AG04449 (cell line): Measurements from ENCODE around the gene MYO18B.

Experiments used
- CTCF ChIA-PET: fragments of 350-600 bp; formaldehyde crosslinking; extraction: SDS; loops from one replicate; lab custom pipeline; 2021; ENCODE audit warnings: antibody characterized with exemption; lab: Yijun Ruan, JAX
- POLR2A ChIA-PET: fragments of 400-600, 350-600 bp; formaldehyde crosslinking; extraction: SDS; loops from one replicate; lab custom pipeline; 2020; ENCODE audit warnings: antibody characterized with exemption, inconsistent platforms; lab: Yijun Ruan, JAX
- DNase-seq: peaks from one replicate; pipeline ENCODE4 v3.0.0-alpha.2; 2010; ENCODE audit warnings: low read depth, low spot score
- H3K4me3 ChIP-seq: 2 replicates; pipeline ENCODE4 v1.5.1; 2011; ENCODE audit warnings: low read depth, mild to moderate bottlenecking, control low read depth, low read length
- TF ChIP-seq, protein P1 (sequence below): IDR thresholded peaks from one replicate; pipeline ENCODE4 v1.5.1; 2011; ENCODE audit warnings: mild to moderate bottlenecking, moderate library complexity, low read length, control low read depth, inconsistent platforms; ENCODE audit not compliant: insufficient read depth; ENCODE audit errors: missing control alignments

MYO18B gene

DNA sequence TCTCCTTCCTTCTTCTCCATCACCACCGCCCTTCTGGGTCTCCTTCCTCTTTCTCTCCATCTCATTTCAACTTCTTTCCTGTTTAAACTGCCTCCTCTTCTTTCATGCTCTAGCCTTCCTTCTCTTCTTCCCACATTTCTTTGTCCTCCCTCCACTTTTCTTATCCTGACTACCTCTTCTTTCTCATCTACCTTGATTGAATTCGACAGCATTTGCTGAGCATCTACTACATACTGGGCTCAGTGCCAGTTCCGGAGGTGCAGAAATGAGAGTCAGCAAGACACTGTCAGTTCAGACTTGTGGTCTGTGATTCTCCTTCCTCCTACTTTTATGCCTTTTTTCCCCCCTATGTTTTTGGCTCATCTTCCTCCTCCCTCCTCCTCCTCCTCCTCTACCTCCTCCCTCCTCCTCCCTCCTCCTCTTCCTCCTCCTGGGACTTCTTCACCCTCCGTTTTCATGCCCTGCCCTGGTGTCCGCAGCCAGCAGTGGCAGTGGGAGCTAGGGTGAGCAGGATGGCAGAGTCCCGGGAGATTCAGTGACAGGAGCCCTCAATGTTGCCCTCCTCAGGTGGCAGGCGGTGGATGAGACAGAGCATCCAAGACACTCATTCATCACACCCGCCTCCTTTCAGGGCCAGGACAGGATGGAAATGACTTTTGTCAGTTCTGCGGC, 281.3 kb downstream of the MYO18B start:
- CTCF ChIA-PET: no interaction called here

DNA sequence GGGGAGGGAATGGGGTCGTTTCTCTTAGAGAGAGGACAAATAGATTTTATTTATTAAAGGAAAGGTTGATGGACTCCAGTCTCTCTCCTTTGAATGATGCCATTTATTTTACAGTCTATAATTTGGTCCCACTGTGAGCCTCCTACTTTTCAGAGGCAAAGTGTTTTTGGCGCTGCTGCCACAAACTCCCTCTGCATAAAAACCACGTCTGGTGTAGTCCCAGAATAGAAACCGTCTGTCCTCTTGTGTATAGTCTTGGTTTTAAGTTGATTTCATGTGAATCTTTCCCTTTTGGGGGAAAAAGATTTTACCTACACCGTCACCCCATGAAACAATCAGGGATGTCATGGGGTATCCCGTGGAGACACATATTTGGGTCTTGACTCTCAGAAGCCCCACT, 283.6 kb downstream of the MYO18B start:
- ChIA-PET POLR2A (no interaction called here), CTCF (no interaction called here)
- DNase-seq: no peak
- no peak overlapping the region for H3K4me3 ChIP-seq
- TF ChIP-seq, protein P1, sequence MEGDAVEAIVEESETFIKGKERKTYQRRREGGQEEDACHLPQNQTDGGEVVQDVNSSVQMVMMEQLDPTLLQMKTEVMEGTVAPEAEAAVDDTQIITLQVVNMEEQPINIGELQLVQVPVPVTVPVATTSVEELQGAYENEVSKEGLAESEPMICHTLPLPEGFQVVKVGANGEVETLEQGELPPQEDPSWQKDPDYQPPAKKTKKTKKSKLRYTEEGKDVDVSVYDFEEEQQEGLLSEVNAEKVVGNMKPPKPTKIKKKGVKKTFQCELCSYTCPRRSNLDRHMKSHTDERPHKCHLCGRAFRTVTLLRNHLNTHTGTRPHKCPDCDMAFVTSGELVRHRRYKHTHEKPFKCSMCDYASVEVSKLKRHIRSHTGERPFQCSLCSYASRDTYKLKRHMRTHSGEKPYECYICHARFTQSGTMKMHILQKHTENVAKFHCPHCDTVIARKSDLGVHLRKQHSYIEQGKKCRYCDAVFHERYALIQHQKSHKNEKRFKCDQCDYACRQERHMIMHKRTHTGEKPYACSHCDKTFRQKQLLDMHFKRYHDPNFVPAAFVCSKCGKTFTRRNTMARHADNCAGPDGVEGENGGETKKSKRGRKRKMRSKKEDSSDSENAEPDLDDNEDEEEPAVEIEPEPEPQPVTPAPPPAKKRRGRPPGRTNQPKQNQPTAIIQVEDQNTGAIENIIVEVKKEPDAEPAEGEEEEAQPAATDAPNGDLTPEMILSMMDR: no peak

More for the DNA sequence above, 281.3 kb downstream of the MYO18B start:
- no peak for DNase-seq
- TF ChIP-seq, protein P1: no peak
- no peak overlapping the region for H3K4me3 ChIP-seq
- POLR2A ChIA-PET: no interaction called here

DNA sequence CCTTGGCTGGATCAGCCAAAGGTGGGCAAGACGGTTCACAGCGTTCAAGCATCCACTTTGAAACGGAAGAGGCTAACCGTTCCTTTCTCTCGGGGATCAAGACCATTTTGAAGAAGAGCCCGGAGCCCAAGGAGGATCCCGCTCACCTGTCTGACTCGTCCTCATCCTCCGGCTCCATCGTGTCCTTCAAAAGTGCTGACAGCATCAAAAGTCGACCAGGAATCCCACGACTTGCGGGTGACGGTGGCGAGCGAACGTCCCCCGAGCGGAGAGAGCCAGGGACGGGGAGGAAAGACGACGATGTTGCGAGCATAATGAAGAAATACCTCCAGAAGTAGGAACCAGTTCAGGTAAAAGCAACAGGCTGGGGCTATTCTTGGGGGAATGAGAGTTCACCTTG, 285.4 kb downstream of the MYO18B start:
- TF ChIP-seq, protein P1: no peak
- ChIA-PET POLR2A (no interaction called here), CTCF (no interaction called here)
- no peak overlapping the region for H3K4me3 ChIP-seq
- no peak for DNase-seq

DNA sequence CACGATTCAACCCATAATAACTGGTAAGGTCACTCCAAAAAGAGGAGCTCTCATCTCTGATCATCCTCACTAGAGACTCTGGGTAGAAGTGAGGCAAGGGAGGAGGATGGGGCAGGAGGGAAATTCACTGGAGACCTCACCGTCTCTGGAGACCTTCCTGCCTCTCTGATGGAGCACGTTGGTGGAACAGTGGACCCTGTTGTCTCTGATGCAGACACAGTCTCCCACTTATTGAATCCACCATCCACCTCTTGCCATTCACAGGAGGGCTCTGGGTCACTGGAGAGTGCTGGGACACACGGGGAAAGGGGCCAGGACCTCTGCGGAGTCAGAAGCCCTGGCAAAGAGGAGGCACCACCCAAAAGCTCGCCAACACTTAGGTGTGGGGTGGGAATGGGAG, 289.7 kb downstream of the MYO18B start:
- no peak for DNase-seq
- no peak overlapping the region for H3K4me3 ChIP-seq
- TF ChIP-seq, protein P1: no peak
- ChIA-PET CTCF (no interaction called here), POLR2A (no interaction called here)

DNA sequence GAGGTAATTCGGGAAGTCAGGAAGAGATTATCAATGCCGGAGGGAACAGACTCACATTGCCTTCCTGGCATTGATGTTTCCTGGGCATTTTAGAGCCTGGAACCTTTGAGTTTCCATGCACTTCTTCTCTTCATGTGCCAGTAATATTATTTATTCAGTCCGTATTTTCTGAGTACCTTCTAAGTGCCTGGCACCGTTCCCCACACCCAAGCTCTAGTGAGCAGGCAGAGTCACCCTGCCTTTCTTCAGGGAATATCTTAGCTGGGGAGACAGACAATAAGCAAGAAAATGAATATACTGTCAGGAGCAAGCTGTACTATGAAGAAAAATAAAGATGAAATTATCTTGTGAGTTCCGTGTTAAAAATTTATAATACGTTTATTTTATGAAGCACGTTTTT, 291.1 kb downstream of the MYO18B start:
- ChIA-PET CTCF (no interaction called here), POLR2A (no interaction called here)
- TF ChIP-seq, protein P1: no peak
- DNase-seq: no peak
- no peak overlapping the region for H3K4me3 ChIP-seq

DNA sequence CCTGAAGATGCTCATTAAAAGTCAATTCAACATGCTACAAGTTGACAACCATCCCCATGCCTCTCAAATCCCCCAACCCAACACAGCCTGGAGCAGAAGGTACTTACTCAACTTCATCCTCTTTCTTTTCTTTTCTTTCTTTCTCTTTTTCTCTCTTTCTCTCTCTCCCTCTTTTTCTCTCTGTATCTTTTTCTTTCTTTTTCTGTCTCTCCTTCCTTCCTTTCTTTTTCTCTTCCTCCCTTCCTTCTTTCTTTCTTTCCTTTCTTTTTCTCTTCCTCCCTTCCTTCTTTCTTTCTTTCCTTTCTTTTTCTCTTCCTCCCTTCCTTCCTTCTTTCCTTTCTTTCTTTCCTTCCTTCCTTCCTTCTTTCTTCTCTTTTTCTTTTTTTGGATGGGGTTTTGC, 291.6 kb downstream of the MYO18B start:
- no peak for DNase-seq
- POLR2A ChIA-PET: no interaction called here
- no peak overlapping the region for H3K4me3 ChIP-seq
- CTCF ChIA-PET: no interaction called here
- TF ChIP-seq, protein P1: no peak
